Activated T-helper 17 cell treated with anti-CD3 and anti-CD28 coated beads, Interleukin-2, amount 50 U/mL, for 72 hours (primary cell): ENCODE measurements around the gene VSNL1. TPM values are rescaled to one million over a fixed set of nuclear protein-coding genes. Genes with fewer than 3 reads are reported as not detected.

Source experiments
- ATAC-seq: fragments of 150-1000 bp; cut with Tn5 transposase; replicated peaks from 2 replicates; pipeline ENCODE4 v1.10.0; 2021; ENCODE audit warnings: mild to moderate bottlenecking, moderate library complexity
- H3K27ac Mint-ChIP-seq: one replicate; pipeline ENCODE4 v1.8.0; 2022; ENCODE audit warnings: mixed read lengths
- H3K27me3 Mint-ChIP-seq: one replicate; pipeline ENCODE4 v1.8.0; 2022; ENCODE audit warnings: mixed read lengths
- H3K36me3 Mint-ChIP-seq: one replicate; pipeline ENCODE4 v1.8.0; 2022; ENCODE audit warnings: low read depth, mild to moderate bottlenecking, mixed read lengths
- H3K4me1 Mint-ChIP-seq: one replicate; pipeline ENCODE4 v1.8.0; 2022; ENCODE audit warnings: mixed read lengths
- H3K4me3 Mint-ChIP-seq: one replicate; pipeline ENCODE4 v1.8.0; 2022; ENCODE audit warnings: mild to moderate bottlenecking, mixed read lengths
- H3K9me3 Mint-ChIP-seq: one replicate; pipeline ENCODE4 v1.8.0; 2022; ENCODE audit warnings: mixed read lengths
- total RNA-seq, 2 donors: library from RNA; stranded (reverse); gene quantifications; one replicate each; pipeline ENCODE4 v1.2.3, GENCODE V29; 2022

Gene VSNL1
- total RNA-seq, 2 donors from 2014 or later = not detected

DNA sequence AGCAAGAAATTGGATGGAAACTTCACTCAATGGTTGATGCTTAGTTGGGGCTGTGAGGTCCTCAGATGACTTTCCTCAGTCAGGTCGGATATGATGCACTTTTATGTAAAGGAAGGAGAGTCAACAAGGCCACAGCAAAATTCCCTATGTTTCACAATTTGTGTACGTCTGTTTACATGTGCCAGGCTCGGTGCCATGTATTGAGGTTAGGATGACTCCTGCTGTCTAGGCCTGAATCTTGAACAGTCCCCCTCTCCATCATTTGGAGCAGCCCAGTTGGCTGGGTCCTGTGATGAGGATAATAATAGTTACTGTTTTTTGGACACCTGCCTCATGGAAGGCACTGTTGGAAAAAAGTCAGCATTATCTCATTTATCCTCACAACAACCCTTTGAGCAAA lies 43.1 kb downstream of the VSNL1 start:
- H3K4me3 Mint-ChIP-seq = no peak overlapping the region
- no peaks in the 10 kb centered on the region for H3K4me1 Mint-ChIP-seq
- H3K27me3 Mint-ChIP-seq = peaks cover 11% of the 10 kb centered on the region

DNA sequence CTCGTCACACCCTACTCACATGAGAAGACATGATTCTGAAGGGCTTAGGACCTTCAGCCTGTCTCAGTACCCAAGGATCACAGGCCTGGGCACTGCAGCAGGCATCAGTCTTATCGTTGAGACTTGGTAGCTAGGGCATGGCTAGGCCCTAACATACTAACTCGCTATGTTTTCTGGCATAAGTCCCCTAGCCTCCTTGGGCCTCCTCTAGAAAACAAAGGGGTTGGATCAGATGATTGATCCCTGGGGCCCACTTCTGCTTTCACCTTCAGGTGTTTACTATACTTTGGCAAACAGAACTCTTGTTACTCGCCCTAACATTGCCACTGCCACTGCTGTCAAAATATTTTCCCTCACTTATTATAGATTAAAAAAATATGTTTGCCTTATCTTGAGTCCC lies 44.2 kb downstream of the VSNL1 start:
- no peak for ATAC-seq
- Mint-ChIP-seq H3K9me3 (peaks cover 4% of the 10 kb centered on the region), H3K4me1 (no peaks in the 10 kb centered on the region), H3K27me3 (peaks cover 15% of the 10 kb centered on the region), H3K27ac (no peak overlapping the region), H3K36me3 (no peaks in the 10 kb centered on the region), H3K4me3 (no peak overlapping the region)

More for the DNA sequence above, 43.1 kb downstream of the VSNL1 start:
- no peak for ATAC-seq
- peaks cover 4% of the 10 kb centered on the region for H3K9me3 Mint-ChIP-seq
- no peak overlapping the region for H3K27ac Mint-ChIP-seq
- H3K36me3 Mint-ChIP-seq = no peaks in the 10 kb centered on the region

DNA sequence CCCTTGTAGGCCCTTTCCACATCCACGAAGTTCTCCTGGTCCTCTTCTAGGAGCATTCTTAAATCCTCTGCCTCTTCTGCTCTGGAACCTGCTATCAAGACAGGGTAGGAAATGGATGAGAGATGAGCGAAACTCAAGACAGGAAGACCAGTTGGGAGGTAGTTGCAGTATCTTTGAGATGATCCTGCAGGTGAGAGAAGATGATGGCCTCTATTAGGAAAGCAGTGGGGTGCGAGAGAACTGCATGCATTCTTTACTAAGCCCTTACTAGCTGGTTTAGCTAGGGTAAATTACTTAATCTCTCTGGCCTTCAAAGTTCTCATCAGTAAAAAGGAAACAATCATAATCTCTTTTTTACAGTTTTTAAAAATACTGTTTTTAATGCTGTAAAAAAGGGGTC lies 47.0 kb downstream of the VSNL1 start:
- Mint-ChIP-seq H3K9me3 (no peaks in the 10 kb centered on the region), H3K4me1 (no peaks in the 10 kb centered on the region), H3K4me3 (no peak overlapping the region), H3K27me3 (peaks cover 8% of the 10 kb centered on the region), H3K27ac (no peak overlapping the region), H3K36me3 (no peaks in the 10 kb centered on the region)
- ATAC-seq = no peak

DNA sequence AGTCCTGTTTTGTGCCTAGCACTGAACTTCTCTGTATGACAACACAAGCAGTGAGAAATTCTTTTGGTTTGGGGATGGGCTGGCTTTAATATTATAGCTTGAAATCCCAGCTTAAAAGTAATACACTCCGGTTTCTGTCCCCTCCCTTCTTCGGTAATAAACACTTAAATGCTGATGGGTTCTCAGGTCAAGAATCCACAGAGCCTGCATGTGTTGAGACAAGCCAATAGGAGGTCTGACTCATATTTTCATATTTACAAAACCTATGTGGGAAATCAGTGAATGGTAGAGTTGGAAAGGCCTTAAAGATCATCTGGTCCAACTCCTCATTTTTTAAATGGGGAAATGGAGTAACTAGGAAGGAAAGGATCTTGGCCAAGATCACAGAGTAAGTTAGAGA lies 47.5 kb downstream of the VSNL1 start:
- H3K27ac Mint-ChIP-seq = no peak overlapping the region
- H3K4me3 Mint-ChIP-seq = no peak overlapping the region
- H3K4me1 Mint-ChIP-seq = no peaks in the 10 kb centered on the region
- peaks cover 7% of the 10 kb centered on the region for H3K27me3 Mint-ChIP-seq
- H3K36me3 Mint-ChIP-seq = no peaks in the 10 kb centered on the region
- no peak for ATAC-seq
- no peaks in the 10 kb centered on the region for H3K9me3 Mint-ChIP-seq

DNA sequence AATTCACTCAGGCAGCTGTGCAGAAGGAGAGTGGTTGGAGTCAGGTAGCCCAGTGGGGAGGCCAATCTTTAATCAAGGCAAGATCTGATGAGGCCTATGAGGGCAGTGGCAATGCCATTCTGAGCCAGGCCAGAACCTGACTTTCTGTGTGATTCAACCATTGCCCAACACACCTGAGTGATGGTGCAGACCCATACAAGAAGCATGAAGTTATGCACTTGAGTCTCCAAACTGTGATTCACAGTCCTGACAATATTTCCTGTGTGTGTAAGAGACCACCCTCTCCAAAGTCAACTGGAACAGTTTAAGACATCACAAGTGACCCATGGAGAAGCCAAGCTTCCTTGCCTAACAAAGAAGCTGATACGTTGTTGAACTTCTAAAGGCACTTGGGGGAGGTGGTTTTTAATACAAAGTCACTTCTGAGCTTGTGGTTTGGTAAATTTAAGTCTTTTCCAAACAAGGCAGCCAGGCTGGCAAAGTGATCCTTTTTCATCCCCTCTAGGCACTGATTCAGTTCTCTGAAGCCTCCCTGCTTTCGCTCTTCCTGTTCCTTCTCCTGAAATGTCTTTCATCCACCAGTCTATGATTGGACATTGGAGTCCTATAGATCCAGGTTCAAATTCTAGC lies 49.0 kb downstream of the VSNL1 start:
- Mint-ChIP-seq H3K4me1 (no peaks in the 10 kb centered on the region), H3K27ac (no peak overlapping the region), H3K4me3 (no peak overlapping the region), H3K27me3 (peaks cover 7% of the 10 kb centered on the region), H3K9me3 (no peaks in the 10 kb centered on the region), H3K36me3 (no peaks in the 10 kb centered on the region)
- no peak for ATAC-seq

DNA sequence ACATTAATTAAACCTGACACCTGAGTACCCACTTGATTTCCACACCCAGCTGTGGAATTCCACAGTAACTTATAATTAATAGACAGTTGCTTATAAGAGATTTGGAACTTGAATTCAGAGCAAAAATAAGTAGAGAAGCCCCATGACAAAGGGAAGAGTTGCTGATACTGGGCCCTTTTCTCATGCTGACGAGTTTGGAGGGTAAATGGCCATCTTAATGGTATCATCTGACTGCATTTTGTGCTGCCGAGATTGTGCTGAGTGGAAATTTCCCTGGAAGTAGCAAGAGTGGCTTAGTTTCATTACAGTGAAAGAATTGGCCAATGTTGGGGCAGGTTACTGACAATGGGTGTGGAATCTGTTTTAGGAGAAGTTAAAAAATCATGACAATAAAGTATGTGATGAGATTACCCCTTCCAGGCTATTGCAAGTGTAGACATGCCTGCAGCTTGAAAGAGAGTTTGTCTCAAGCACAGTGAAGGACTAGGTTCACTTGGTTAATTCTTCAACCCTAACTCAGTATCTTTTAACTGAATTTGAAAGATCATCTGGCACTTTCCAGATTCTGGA lies 49.9 kb downstream of the VSNL1 start:
- no peaks in the 10 kb centered on the region for H3K9me3 Mint-ChIP-seq

DNA sequence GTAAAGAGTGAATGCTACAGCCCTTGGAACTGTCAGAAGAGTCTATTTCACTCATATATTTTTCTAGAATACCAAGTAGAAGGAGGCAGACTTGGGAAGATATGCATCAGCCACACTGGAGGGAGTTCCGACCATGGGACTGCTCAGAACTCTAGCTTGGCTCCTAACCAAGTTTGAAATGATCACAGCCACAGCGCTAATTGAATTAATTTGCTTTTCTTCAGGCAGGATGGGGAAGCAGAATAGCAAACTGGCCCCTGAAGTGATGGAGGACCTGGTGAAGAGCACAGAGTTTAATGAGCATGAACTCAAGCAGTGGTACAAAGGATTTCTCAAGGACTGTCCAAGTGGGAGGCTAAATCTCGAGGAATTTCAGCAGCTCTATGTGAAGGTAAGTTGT lies 51.4 kb downstream of the VSNL1 start:
- H3K27ac Mint-ChIP-seq = no peak overlapping the region
- H3K4me3 Mint-ChIP-seq = no peak overlapping the region
- no peaks in the 10 kb centered on the region for H3K9me3 Mint-ChIP-seq
- peaks cover 4% of the 10 kb centered on the region for H3K27me3 Mint-ChIP-seq
- H3K4me1 Mint-ChIP-seq = no peaks in the 10 kb centered on the region
- no peaks in the 10 kb centered on the region for H3K36me3 Mint-ChIP-seq
- ATAC-seq = no peak

More for the DNA sequence above, 49.9 kb downstream of the VSNL1 start:
- Mint-ChIP-seq H3K36me3 (no peaks in the 10 kb centered on the region), H3K4me1 (no peaks in the 10 kb centered on the region), H3K27me3 (peaks cover 7% of the 10 kb centered on the region), H3K4me3 (no peak overlapping the region), H3K27ac (no peak overlapping the region)
- ATAC-seq = no peak

DNA sequence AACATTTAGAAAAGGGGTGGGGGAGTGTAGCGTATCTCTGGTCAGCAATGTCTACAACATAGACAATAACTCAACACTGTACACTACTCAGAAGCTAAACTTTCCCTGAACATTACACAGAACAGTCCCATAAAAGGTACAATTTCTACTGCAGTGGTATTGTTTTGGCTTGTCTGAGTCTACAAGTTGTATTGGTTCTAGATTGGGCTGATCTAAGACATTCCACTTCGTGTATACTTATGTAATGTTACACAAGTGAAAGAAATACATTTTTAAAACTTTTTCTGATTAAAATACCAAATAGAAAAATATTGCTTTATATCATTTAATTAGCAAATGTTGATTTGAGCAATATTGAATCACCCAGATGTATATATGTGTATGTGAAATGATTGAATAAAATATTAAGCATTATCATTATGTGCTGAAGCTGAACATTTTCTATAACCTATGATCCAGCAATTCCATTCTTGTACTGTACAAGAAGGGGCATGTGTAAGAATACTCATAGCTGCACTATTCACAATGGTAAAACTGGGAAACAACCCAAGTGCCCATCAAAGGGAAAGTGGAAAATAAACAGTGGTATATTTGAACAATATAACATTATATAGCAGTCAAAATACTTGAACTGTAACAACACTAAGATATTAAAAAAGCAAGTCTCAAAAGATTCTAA lies 52.4 kb downstream of the VSNL1 start:
- Mint-ChIP-seq H3K27me3 (peaks cover 4% of the 10 kb centered on the region), H3K27ac (no peak overlapping the region), H3K4me1 (no peaks in the 10 kb centered on the region), H3K9me3 (no peaks in the 10 kb centered on the region), H3K4me3 (no peak overlapping the region), H3K36me3 (no peaks in the 10 kb centered on the region)
- no peak for ATAC-seq

DNA sequence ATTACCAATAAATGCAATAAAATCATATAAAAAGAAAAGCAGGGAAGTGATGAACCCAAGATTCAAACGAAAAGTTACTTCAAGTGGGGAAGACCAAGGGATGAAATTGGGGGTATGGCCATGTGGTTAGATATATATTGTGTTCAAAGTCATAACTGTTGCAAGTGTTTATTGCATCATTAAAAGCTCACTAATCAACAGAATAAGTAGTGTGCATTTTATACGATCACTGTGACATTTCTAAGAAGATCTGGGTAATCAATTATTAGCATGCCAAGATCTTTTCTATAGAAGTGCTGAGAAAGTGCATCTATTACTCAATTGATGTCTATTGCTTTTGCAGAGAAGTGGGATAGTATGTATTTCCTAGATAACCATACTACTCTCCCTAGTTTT lies 52.9 kb downstream of the VSNL1 start:
- no peaks in the 10 kb centered on the region for H3K36me3 Mint-ChIP-seq
- no peak overlapping the region for H3K27ac Mint-ChIP-seq
- no peaks in the 10 kb centered on the region for H3K9me3 Mint-ChIP-seq
- no peak for ATAC-seq
- H3K27me3 Mint-ChIP-seq = peaks cover 4% of the 10 kb centered on the region
- no peak overlapping the region for H3K4me3 Mint-ChIP-seq
- H3K4me1 Mint-ChIP-seq = no peaks in the 10 kb centered on the region

DNA sequence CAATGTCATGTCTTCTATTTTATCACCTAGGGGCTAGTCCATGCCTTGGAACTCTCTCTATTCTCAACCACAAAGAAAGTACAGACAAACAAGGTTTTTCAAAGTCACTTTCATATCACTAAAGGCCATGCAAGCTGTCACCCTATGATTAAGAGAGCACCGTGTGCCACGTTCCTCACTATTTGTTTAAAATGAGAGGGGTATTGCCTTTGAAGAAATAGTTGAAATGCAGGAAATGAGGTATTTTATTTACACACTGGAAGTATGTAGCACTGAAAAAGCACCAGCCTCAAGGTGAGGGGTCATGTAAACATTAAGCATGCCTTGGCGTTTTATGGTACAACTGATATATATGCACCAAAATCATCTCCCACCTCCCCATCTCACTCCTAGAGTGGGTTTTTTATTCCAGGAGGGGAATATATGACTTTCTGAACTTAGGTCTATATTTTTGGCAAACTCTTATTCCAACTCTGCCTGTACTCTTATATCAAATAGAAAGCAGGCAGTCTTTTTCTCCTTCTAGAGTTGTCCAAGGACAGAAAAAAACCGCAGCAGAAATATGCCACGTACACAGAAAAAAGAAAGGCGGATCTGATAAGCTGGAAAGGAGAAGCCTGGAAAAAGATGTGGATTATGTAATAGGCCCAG lies 53.5 kb downstream of the VSNL1 start:
- Mint-ChIP-seq H3K36me3 (no peaks in the 10 kb centered on the region), H3K4me3 (no peak overlapping the region), H3K27me3 (peaks cover 3% of the 10 kb centered on the region), H3K9me3 (no peaks in the 10 kb centered on the region), H3K4me1 (no peaks in the 10 kb centered on the region), H3K27ac (no peak overlapping the region)
- ATAC-seq = no peak

DNA sequence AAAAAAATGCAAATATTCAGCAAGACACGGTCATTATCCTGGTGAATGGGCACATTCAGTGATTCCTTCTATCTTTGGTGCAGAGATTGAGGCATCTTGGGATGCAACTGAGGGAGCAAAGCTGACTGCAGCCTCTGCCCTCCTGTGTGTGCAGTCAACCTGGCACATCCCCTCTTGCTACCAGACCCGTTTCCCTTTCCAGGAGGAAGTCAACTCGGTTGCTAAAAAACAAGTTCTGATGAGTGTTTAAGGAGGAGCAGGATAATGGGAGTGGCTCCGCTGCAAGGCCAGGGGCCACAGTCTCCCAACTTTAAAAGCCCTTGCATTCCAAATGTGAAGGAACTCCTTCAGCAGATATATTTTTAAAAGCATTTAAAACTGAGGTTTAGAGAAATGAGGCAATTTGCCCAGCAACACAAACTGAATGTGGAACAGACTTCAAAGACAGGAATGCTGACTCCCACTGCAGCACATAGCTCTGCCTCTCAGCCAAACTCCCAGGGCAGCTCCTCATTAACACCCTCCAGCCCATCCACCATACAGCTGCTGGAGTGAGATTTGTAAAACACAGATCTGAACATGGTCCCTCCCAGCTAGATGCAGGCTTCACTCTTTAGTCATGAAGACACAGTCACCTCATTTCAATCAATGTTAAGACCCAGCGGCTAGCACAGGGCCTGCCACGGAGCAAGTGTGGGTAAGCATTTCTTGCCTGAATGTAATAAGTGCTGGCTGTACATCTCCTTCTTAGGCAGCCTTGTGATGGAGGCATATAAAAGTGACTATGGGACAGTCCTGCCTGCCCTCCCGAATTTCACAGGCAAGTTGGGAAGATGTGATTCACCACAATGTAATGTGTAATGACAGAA lies 54.3 kb downstream of the VSNL1 start:
- Mint-ChIP-seq H3K9me3 (no peaks in the 10 kb centered on the region), H3K4me3 (no peak overlapping the region), H3K36me3 (no peaks in the 10 kb centered on the region), H3K27ac (no peak overlapping the region), H3K4me1 (no peaks in the 10 kb centered on the region), H3K27me3 (no peaks in the 10 kb centered on the region)
- ATAC-seq = no peak

DNA sequence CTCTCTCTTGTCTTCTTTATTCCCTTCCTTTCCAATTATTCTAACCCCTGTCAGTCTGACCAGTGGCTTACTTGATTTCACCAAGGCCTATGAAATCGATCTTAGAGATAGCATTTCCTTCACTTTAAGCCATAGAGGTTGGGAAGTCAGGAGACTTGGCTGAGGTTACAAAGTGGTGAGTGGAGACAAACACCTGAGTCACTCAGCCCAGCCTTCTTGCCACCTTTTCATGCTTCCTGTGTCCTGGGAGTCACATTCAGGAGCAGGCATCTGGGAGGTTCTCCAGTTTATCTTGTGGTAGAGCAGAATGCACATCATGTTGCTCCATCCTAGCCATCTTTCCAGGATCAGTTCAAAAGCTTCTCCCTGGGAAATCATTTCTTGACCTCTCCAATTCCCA lies 59.1 kb downstream of the VSNL1 start:
- H3K4me1 Mint-ChIP-seq = no peaks in the 10 kb centered on the region
- no peaks in the 10 kb centered on the region for H3K36me3 Mint-ChIP-seq
- H3K27ac Mint-ChIP-seq = no peak overlapping the region
- ATAC-seq = no peak
- peaks cover 8% of the 10 kb centered on the region for H3K27me3 Mint-ChIP-seq
- no peak overlapping the region for H3K4me3 Mint-ChIP-seq
- H3K9me3 Mint-ChIP-seq = no peaks in the 10 kb centered on the region

DNA sequence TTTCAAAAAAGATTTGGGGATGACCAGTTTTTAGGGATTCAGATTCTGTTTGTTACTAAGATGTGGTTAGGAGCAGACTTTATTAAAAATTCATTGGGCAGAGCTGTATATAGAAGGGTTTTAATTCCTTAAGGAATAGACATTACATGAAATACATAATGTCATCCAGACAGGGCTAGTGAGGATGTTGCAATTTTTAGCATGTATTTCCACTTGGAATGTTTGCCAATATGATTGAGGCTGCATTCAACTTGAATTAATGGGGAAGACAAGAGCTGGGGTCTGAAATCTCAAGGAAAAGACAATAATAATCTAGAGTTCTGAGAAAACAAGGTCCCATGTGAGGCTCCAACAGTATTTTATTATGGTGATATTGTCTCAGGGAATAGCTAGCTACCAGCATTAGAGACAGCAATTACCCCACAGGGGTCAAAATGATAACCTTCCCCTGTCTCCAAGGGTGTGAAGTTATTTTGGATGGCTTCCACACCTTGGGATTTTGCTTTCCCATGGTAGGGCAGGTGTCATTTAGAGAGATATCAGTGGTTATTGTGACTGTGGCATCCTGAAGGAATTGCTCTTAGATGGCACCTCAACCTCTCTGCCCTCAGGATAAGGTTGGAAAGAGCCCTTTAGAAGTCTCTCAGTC lies 60.2 kb downstream of the VSNL1 start:
- Mint-ChIP-seq H3K9me3 (no peaks in the 10 kb centered on the region), H3K36me3 (no peaks in the 10 kb centered on the region), H3K4me1 (no peaks in the 10 kb centered on the region), H3K4me3 (no peak overlapping the region), H3K27ac (no peak overlapping the region), H3K27me3 (peaks cover 12% of the 10 kb centered on the region)
- ATAC-seq = no peak

DNA sequence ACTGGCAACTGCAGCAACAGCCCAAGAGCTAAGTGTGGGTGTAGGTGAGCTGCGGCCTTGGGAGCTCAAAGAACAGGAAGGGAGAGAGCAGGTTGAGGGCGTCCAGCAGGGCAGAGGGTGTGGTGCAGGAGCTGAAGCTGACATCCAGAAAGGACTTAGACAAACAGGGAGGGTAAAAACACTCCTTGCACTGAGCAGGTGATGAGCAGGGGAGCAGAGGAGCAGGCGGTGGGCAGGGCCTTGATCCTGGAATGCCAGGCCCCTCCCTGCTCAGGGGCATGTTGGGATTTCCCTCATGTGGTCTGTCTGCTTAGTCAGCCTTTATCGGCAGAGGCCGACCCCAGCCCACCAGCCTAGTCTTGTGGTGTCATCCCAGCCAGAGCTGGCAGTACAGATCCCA lies 63.6 kb downstream of the VSNL1 start:
- Mint-ChIP-seq H3K4me1 (no peaks in the 10 kb centered on the region), H3K27ac (no peak overlapping the region), H3K9me3 (no peaks in the 10 kb centered on the region), H3K27me3 (peaks cover 15% of the 10 kb centered on the region), H3K36me3 (no peaks in the 10 kb centered on the region), H3K4me3 (no peak overlapping the region)
- ATAC-seq = no peak
